HG03060 (cell line): ENCODE measurements around the gene ZDHHC17.

Experiments used
- ATAC-seq: cut with Tn5 transposase; IDR thresholded peaks from one replicate; pipeline ENCODE4 v1.9.1; 2021; ENCODE audit warnings: low read depth, moderate number of reproducible peaks; ENCODE audit not compliant: unreplicated experiment

The ZDHHC17 gene

GRCh38 chr12:76874491-76875190 is 110.7 kb downstream of the ZDHHC17 start:
- no peak for ATAC-seq

GRCh38 chr12:76876696-76877229 is 112.8 kb downstream of the ZDHHC17 start:
- no peak for ATAC-seq

GRCh38 chr12:76878099-76878898 is 114.4 kb downstream of the ZDHHC17 start:
- ATAC-seq, result no peak

GRCh38 chr12:76878899-76879709 is 115.2 kb downstream of the ZDHHC17 start, which contains the start of gene CSRP2:
Gene CSRP2 (minus strand): TSS chr12:76879019. CDS start chr12:76866260, 12,759 bp downstream.
- ATAC-seq, result no peak

GRCh38 chr12:76879710-76880518 is 116.0 kb downstream of the ZDHHC17 start:
- no peak for ATAC-seq

- ATAC-seq, result no peak
Observed at GRCh38 chr12:76880519-76881023, 116.7 kb downstream of the ZDHHC17 start.

GRCh38 chr12:76881142-76881541 is 117.2 kb downstream of the ZDHHC17 start:
- no peak for ATAC-seq

- ATAC-seq, result no peak
Observed at GRCh38 chr12:76882367-76882766, 118.5 kb downstream of the ZDHHC17 start.

- ATAC-seq, result no peak
Observed at GRCh38 chr12:76883151-76883550, 119.2 kb downstream of the ZDHHC17 start.

- no peak for ATAC-seq
Observed at GRCh38 chr12:76883811-76884210, 119.9 kb downstream of the ZDHHC17 start.

- ATAC-seq, result no peak
Observed at GRCh38 chr12:76888775-76889174, 124.9 kb downstream of the ZDHHC17 start.

- no peak for ATAC-seq
Observed at GRCh38 chr12:76890151-76891143, 126.5 kb downstream of the ZDHHC17 start.

GRCh38 chr12:76891609-76892008 is 127.7 kb downstream of the ZDHHC17 start:
- no peak for ATAC-seq

- no peak for ATAC-seq
Observed at GRCh38 chr12:76895796-76896195, 131.9 kb downstream of the ZDHHC17 start.

- ATAC-seq, result no peak
Observed at GRCh38 chr12:76896274-76896673, 132.4 kb downstream of the ZDHHC17 start.

- no peak for ATAC-seq
Observed at GRCh38 chr12:76898442-76898841, 134.5 kb downstream of the ZDHHC17 start.

- ATAC-seq, result no peak
Observed at GRCh38 chr12:76899522-76899921, 135.6 kb downstream of the ZDHHC17 start.

GRCh38 chr12:76901628-76902380 is 137.9 kb downstream of the ZDHHC17 start:
- ATAC-seq, result no peak
